ENCODE data around the gene NTM. TPM values are rescaled to one million over a fixed set of nuclear protein-coding genes. Genes with fewer than 3 reads are reported as not detected.
A peak's percentile ranks its signal among the peaks of the same experiment; 100 is the strongest.

Gene NTM
- total RNA-seq, 1 experiment from 2014 or later, result 16.4 TPM

GRCh38 chr11:131962818-131963217 is 592.4 kb downstream of the NTM start (continued):
- TF ChIP-seq NR3C1 (CRISPR knock-in tag; conservative IDR thresholded peaks at IDR 0.05; ENCODE audit: low read depth) (no peak), FOXK1 (CRISPR knock-in tag; IDR thresholded peaks at IDR 0.05) (no peak)

- Mint-ChIP-seq H3K36me3 (peaks cover 3% of the 10 kb centered on the region; the same call in 1 of the 2 replicates), H3K4me3 (no peak overlapping the region), H3K27ac (no peak overlapping the region), H3K9me3 (peaks cover 10% of the 10 kb centered on the region; the same call in 1 of the 2 replicates), H3K27me3 (ENCODE audit: low read depth) (no peaks in the 10 kb centered on the region), H3K4me1 (peaks cover 10% of the 10 kb centered on the region)
- ChIA-PET POLR2A (no interaction called here), CTCF (interaction anchor here (1.1 kb wide), 1 partner anchor 149 kb away, joined by 5 read pairs; no protein-coding TSS in a partner anchor)
- ATAC-seq, result no peak
- TF ChIP-seq ZNF281 (CRISPR knock-in tag; IDR thresholded peaks at IDR 0.05), result no peak
- no peak for DNase-seq (ENCODE audit: low spot score)
These were observed 594.5 kb downstream of the NTM start for GRCh38 chr11:131964698-131965483.

- DNase-seq (ENCODE audit: low spot score) (no peak), ATAC-seq (no peak)
- peaks cover 3% of the 10 kb centered on the region; the same call in 1 of the 2 replicates for H3K36me3 Mint-ChIP-seq
- H3K4me3 Mint-ChIP-seq, result no peak overlapping the region
- TF ChIP-seq HMGA2 (CRISPR knock-in tag; IDR thresholded peaks at IDR 0.05), result peak; percentile 82
- TF ChIP-seq MYBL2 (CRISPR knock-in tag; IDR thresholded peaks at IDR 0.05), result no peak
- ChIA-PET CTCF (interaction anchor here (1.1 kb wide), 1 partner anchor 149 kb away, joined by 5 read pairs; no protein-coding TSS in a partner anchor), POLR2A (no interaction called here)
- no peak overlapping the region for H3K27ac Mint-ChIP-seq
- peaks cover 4% of the 10 kb centered on the region; the same call in 1 of the 2 replicates for H3K9me3 Mint-ChIP-seq
- H3K27me3 Mint-ChIP-seq (ENCODE audit: low read depth), result no peaks in the 10 kb centered on the region
- H3K4me1 Mint-ChIP-seq, result peaks cover 10% of the 10 kb centered on the region
These were observed 595.1 kb downstream of the NTM start for GRCh38 chr11:131965504-131965903.

- CTCF ChIA-PET, result no interaction called here
- Mint-ChIP-seq H3K36me3 (no peaks in the 10 kb centered on the region), H3K27me3 (ENCODE audit: low read depth) (no peaks in the 10 kb centered on the region), H3K4me1 (peaks cover 13% of the 10 kb centered on the region), H3K9me3 (no peaks in the 10 kb centered on the region), H3K27ac (no peak overlapping the region), H3K4me3 (no peak overlapping the region)
- DNase-seq (ENCODE audit: low spot score), result no peak
- ATAC-seq, result no peak
- POLR2A ChIA-PET, result no interaction called here
- TF ChIP-seq FOXP4 (CRISPR knock-in tag; IDR thresholded peaks at IDR 0.05) (no peak), USF2 (CRISPR knock-in tag; IDR thresholded peaks at IDR 0.05) (no peak), JUN (CRISPR knock-in tag; IDR thresholded peaks at IDR 0.05) (no peak), MYBL2 (CRISPR knock-in tag; IDR thresholded peaks at IDR 0.05) (no peak), TCF7 (CRISPR knock-in tag; IDR thresholded peaks at IDR 0.05; ENCODE audit: low read depth) (no peak), CREB1 (CRISPR knock-in tag; IDR thresholded peaks at IDR 0.05) (no peak), RELA (CRISPR knock-in tag; IDR thresholded peaks at IDR 0.05; ENCODE audit: borderline replicate concordance) (no peak), TEAD4 (CRISPR knock-in tag; IDR thresholded peaks at IDR 0.05) (no peak), GTF2I (CRISPR knock-in tag; conservative IDR thresholded peaks at IDR 0.05) (no peak), ZNF425 (CRISPR knock-in tag; conservative IDR thresholded peaks at IDR 0.05) (no peak), MXD4 (CRISPR knock-in tag; IDR thresholded peaks at IDR 0.05; ENCODE audit: borderline replicate concordance) (no peak), HMGXB4 (CRISPR knock-in tag; IDR thresholded peaks at IDR 0.05) (no peak), ATF1 (CRISPR knock-in tag; IDR thresholded peaks at IDR 0.05) (no peak), E2F4 (CRISPR knock-in tag; IDR thresholded peaks at IDR 0.05; ENCODE audit: borderline replicate concordance, low read depth) (no peak)
These were observed 596.3 kb downstream of the NTM start for GRCh38 chr11:131966667-131967066.
